B cell (primary cell): ENCODE data around the gene KREMEN2. TPM values are rescaled to one million over a fixed set of nuclear protein-coding genes. Genes with fewer than 3 reads are reported as not detected.
A peak's percentile ranks its signal among the peaks of the same experiment; 100 is the strongest.

Source experiments
- ATAC-seq: fragments of 200-7000 bp; cut with Tn5 transposase; one replicate; pipeline ENCODE4 v1.10.0; 2021; ENCODE audit warnings: low read depth, mild to moderate bottlenecking, moderate number of reproducible peaks, moderate library complexity
- CTCF ChIA-PET: fragments of 350-600 bp; sonication (Branson Sonifier 250); formaldehyde crosslinking; loops from one replicate; lab custom pipeline; 2021; ENCODE audit warnings: antibody characterized with exemption, inconsistent platforms; lab: Charles Lee
- POLR2A ChIA-PET: fragments of 350-600 bp; sonication (Branson Sonifier 250); formaldehyde crosslinking; loops from one replicate; lab custom pipeline; 2021; ENCODE audit warnings: antibody characterized with exemption; lab: Charles Lee
- DNase-seq: peaks from one replicate; pipeline ENCODE4 v3.0.0; 2013
- H2AFZ ChIP-seq: 2 replicates; pipeline ENCODE4 v1.6.1; 2012; ENCODE audit warnings: mild to moderate bottlenecking, low read depth, low read length; ENCODE audit not compliant: insufficient read depth, poor library complexity, severe bottlenecking
- H3K27ac ChIP-seq, 2 donors: 1 replicate in 1 of 2; 2 replicates in 1 of 2; pipeline ENCODE4 v1.5.1; 2012 to 2013; ENCODE audit warnings: low read length in 2 of 2, mild to moderate bottlenecking in 2 of 2, moderate library complexity in 1 of 2
- H3K27me3 ChIP-seq, 4 experiments: fragments of 200-600 bp in 1 of 4; sonication (generic) in 1 of 4; replicated peaks in 1 of 4; 1 replicate in 2 of 4; 2 replicates in 2 of 4; pipeline versions ENCODE4 v1.6.1 to v1.7.0; 2013 to 2016; ENCODE audit warnings: low read length in 3 of 4, mild to moderate bottlenecking in 2 of 4, mixed read lengths in 1 of 4, moderate library complexity in 1 of 4; ENCODE audit not compliant: insufficient read depth in 4 of 4, control insufficient read depth in 3 of 4; ENCODE audit errors: control extremely low read depth in 1 of 4
- H3K36me3 ChIP-seq, 2 experiments: replicated peaks in 1 of 2; 1 replicate in 1 of 2; 2 replicates in 1 of 2; pipeline versions ENCODE4 v1.6.1 to v1.7.1; 2013; ENCODE audit warnings: low read length in 1 of 2; ENCODE audit not compliant: insufficient read depth in 2 of 2, control insufficient read depth in 1 of 2; ENCODE audit errors: control extremely low read depth in 1 of 2, extremely low read depth in 1 of 2
- H3K4me1 ChIP-seq, 2 donors: fragments of 200-600 bp in 1 of 2; sonication (generic) in 1 of 2; 1 replicate in 1 of 2; 2 replicates in 1 of 2; pipeline versions ENCODE4 v1.5.1 to v1.6.1; 2013 to 2017; ENCODE audit warnings: low read length in 2 of 2; ENCODE audit not compliant: control insufficient read depth in 2 of 2, insufficient read depth in 2 of 2
- H3K4me2 ChIP-seq: replicated peaks from 2 replicates; pipeline ENCODE3; 2012; ENCODE audit warnings: mild to moderate bottlenecking, low read depth, low read length; ENCODE audit not compliant: poor library complexity, severe bottlenecking
- H3K4me3 ChIP-seq, 5 experiments: fragments of 200-600 bp in 1 of 5; sonication (generic) in 1 of 5; 1 replicate in 3 of 5; 2 replicates in 2 of 5; pipeline versions ENCODE4 v1.5.1 to v1.7.0; 2011 to 2016; ENCODE audit warnings: low read length in 4 of 5, mild to moderate bottlenecking in 4 of 5, low read depth in 2 of 5, control low read depth in 1 of 5, moderate library complexity in 1 of 5; ENCODE audit not compliant: insufficient read depth in 1 of 5; ENCODE audit errors: control extremely low read depth in 1 of 5, extremely low read depth in 1 of 5
- H3K79me2 ChIP-seq: fragments of 200-600 bp; sonication (generic); one replicate; pipeline ENCODE4 v1.6.0; 2016; ENCODE audit warnings: low read length; ENCODE audit not compliant: control insufficient read depth, insufficient read depth
- H3K9ac ChIP-seq: fragments of 200-600 bp; sonication (generic); 2 replicates; pipeline ENCODE4 v1.6.1; 2017; ENCODE audit warnings: mild to moderate bottlenecking, low read length, moderate library complexity
- H3K9me3 ChIP-seq, 3 donors: one replicate each; pipeline versions ENCODE4 v1.6.1 to v1.7.1; 2013; ENCODE audit warnings: low read length in 2 of 3; ENCODE audit not compliant: control insufficient read depth in 2 of 3, insufficient read depth in 1 of 3; ENCODE audit errors: control extremely low read depth in 1 of 3
- H4K20me1 ChIP-seq: 2 replicates; pipeline ENCODE4 v1.6.0; 2012; ENCODE audit warnings: mild to moderate bottlenecking, low read length; ENCODE audit not compliant: insufficient read depth, control insufficient read depth, poor library complexity, severe bottlenecking
- H3K27ac Mint-ChIP-seq: one replicate; pipeline ENCODE4 v1.8.0; 2021; ENCODE audit warnings: mixed read lengths
- H3K27me3 Mint-ChIP-seq: one replicate; pipeline ENCODE4 v1.8.0; 2021; ENCODE audit warnings: mixed read lengths
- H3K4me1 Mint-ChIP-seq: one replicate; pipeline ENCODE4 v1.8.0; 2021; ENCODE audit warnings: mixed read lengths
- H3K4me3 Mint-ChIP-seq: one replicate; pipeline ENCODE4 v1.8.0; 2021; ENCODE audit warnings: mixed read lengths
- H3K9me3 Mint-ChIP-seq: one replicate; pipeline ENCODE4 v1.8.0; 2022; ENCODE audit warnings: mixed read lengths; ENCODE audit not compliant: insufficient read depth
- CTCF ChIP-seq: fragments of 200-600 bp; IDR thresholded peaks from one replicate; pipeline ENCODE4 v1.8.0; 2022; ENCODE audit warnings: antibody characterized with exemption, mild to moderate bottlenecking
- EZH2 ChIP-seq: IDR thresholded peaks from 2 replicates; pipeline ENCODE4 v1.6.1; 2012; ENCODE audit warnings: borderline replicate concordance, low read depth, mild to moderate bottlenecking, moderate library complexity, low read length; ENCODE audit not compliant: insufficient read depth, poor library complexity, severe bottlenecking
- WGBS: methylation state at CpG from one replicate; pipeline ENCODE4 v1.1.5; 2013; ENCODE audit warnings: missing lambda C conversion rate; ENCODE audit not compliant: insufficient coverage; 5-methylcytosine and 5-hydroxymethylcytosine counted together
- intact Hi-C: fragments of 100-400 bp; cut with micrococcal nuclease; formaldehyde crosslinking; loops from one replicate; pipeline ENCODE4 v1.10.0; 2022
- polyA plus RNA-seq: library from polyadenylated mRNA; depleted of rRNA; stranded (reverse); fragments of >200 nt; gene quantifications from 2 replicates; pipeline ENCODE4 v1.2.3, GENCODE V29; 2012
- total RNA-seq, 2 donors: library from RNA; stranded (reverse); fragments of 120-200 nt in 1 of 2; gene quantifications; 1 replicate in 1 of 2; 2 replicates in 1 of 2; pipeline versions ENCODE4 v1.2.3 to v1.2.4, GENCODE V29; 2013 to 2022

KREMEN2 gene
- total and polyA plus RNA-seq, 2 donors (not counting 1 experiment from before 2014, with no cell fraction given), result 0.17 to 1.1 TPM

- no peaks in the 10 kb centered on the region for H3K9me3 Mint-ChIP-seq
- H3K4me1 Mint-ChIP-seq, result no peaks in the 10 kb centered on the region
- Histone ChIP-seq H3K9me3 (peaks cover 0 to 3% (median 0%) of the 10 kb centered on the region in 3 donors), H2AFZ (no peak overlapping the region), H4K20me1 (no peaks in the 10 kb centered on the region), H3K27ac (no peak overlapping the region), H3K9ac (no peak overlapping the region), H3K79me2 (no peaks in the 10 kb centered on the region), H3K4me2 (peak overlapping the region; percentile 43), H3K4me1 (peaks cover 13 to 26% of the 10 kb centered on the region in 2 donors), H3K27me3 (peaks cover 0 to 31% (median 5%) of the 10 kb centered on the region in 4 experiments), H3K4me3 (no peak overlapping the region), H3K36me3 (no peaks in the 10 kb centered on the region)
- WGBS, result 74% methylated on average over 25 of the region's 26 CpGs
- H3K27me3 Mint-ChIP-seq, result peaks cover 17% of the 10 kb centered on the region
- DNase-seq, result no peak
- TF ChIP-seq EZH2 (no peak), CTCF (no peak)
- no peak overlapping the region for H3K4me3 Mint-ChIP-seq
- POLR2A ChIA-PET, result no interaction called here
- intact Hi-C loops, result no loop called here
- no peak for ATAC-seq
- no peak overlapping the region for H3K27ac Mint-ChIP-seq
- CTCF ChIA-PET, result interaction anchor here (1.6 kb wide), 1 partner anchor 28 kb away, joined by 5 read pairs; no protein-coding TSS in a partner anchor
Measured at GRCh38 chr16:2954656-2955381, 9.3 kb upstream of the KREMEN2 start.

- peaks cover 0 to 31% (median 5%) of the 10 kb centered on the region in 4 experiments for H3K27me3 ChIP-seq
- H3K36me3 ChIP-seq, result no peaks in the 10 kb centered on the region
- no peak overlapping the region for H2AFZ ChIP-seq
Measured at GRCh38 chr16:2955438-2955778, 8.7 kb upstream of the KREMEN2 start.

More at GRCh38 chr16:2955438-2955778, 8.7 kb upstream of the KREMEN2 start:
- H3K27ac ChIP-seq, result no peak overlapping the region
- no peaks in the 10 kb centered on the region for H3K79me2 ChIP-seq
- no peaks in the 10 kb centered on the region for H3K9me3 Mint-ChIP-seq
- H3K9me3 ChIP-seq, result peaks cover 0 to 3% (median 0%) of the 10 kb centered on the region in 3 donors
- H3K4me3 ChIP-seq, result no peak overlapping the region
- WGBS, result 43% methylated on average over 8 of the region's 10 CpGs
- no peak overlapping the region for H3K27ac Mint-ChIP-seq
- no peaks in the 10 kb centered on the region for H4K20me1 ChIP-seq
- H3K27me3 Mint-ChIP-seq, result peaks cover 22% of the 10 kb centered on the region
- intact Hi-C loops, result no loop called here
- no peak for TF ChIP-seq EZH2
- TF ChIP-seq CTCF, result no peak
- no peak overlapping the region for H3K4me2 ChIP-seq
- peaks cover 13 to 26% of the 10 kb centered on the region in 2 donors for H3K4me1 ChIP-seq
- CTCF ChIA-PET, result interaction anchor here (1.6 kb wide), 1 partner anchor 28 kb away, joined by 5 read pairs; no protein-coding TSS in a partner anchor
- H3K4me3 Mint-ChIP-seq, result no peak overlapping the region
- H3K4me1 Mint-ChIP-seq, result no peaks in the 10 kb centered on the region
- ATAC-seq (no peak), DNase-seq (no peak)
- POLR2A ChIA-PET, result no interaction called here
- no peak overlapping the region for H3K9ac ChIP-seq
